ENCODE measurements around the gene NTSR2. TPM values are rescaled to one million over a fixed set of nuclear protein-coding genes. Genes with fewer than 3 reads are reported as not detected.
A peak's percentile ranks its signal among the peaks of the same experiment; 100 is the strongest.

The NTSR2 gene
- total and polyA plus RNA-seq, 10 of the 15 experiments (the other 5 are each of a cell fraction or from before 2014, with no cell fraction given) = not detected

DNA sequence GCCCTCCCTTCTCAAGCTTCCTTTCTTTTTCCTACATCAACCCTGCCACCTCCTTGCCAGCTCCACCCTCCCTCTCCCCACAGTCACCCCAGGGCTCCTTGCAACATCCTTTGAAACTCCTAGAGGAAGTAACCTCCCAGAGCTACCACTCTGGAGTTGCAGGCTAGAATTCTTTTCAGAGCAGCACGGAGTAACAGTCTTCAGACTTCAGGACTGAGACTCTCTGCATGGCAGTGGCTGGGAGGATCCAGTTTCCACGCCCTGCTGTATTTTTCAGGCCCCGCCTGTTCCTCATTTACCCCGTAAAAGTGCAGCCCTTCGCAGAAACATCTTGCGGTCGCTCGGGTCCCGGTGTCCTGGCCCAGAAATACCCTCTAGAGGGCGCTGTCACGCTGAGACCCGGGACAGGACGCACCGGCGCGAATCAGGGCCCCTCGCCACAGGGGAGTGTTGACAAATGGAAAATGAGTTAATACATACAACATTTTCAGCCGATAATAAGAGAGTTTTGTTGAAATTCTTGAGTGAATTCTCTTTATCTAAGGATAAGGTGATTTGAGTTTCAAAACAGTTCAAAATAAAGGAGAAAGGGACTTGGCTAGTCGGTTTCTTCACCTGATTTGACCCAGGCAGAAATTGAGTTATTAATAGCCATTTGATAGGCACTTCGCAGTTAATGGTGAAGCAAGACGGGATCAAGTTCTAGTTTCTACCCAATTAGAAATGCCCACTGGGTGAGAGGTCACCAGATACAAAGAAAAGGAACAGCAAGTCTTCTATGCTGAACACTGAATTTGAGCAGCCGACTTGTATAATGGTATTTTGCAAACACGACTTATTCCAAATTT lies 18.5 kb upstream of the NTSR2 start:
- H2AFZ ChIP-seq (ENCODE audit: control insufficient read depth, low read depth, low read length) = peak overlapping the region; percentile 37; the same call in 1 of the 2 replicates
- BruUV-seq (replicated peaks) = no TSS peak
- no peak overlapping the region for H3K27ac ChIP-seq (ENCODE audit: control insufficient read depth, insufficient read depth)
- H3K9ac ChIP-seq (ENCODE audit: control insufficient read depth, insufficient read depth, low read length) = no peak overlapping the region
- ChIA-PET CTCF (interaction anchor here (0.6 to 16.6 kb wide), 24 partner anchors 8 to 1319 kb away, joined by 3 to 353 read pairs (median 4); no protein-coding TSS in a partner anchor), POLR2A (no interaction called here), SMC1A (ENCODE audit: uncharacterized antibody, unreplicated experiment) (interaction anchor here (0.6 to 4.2 kb wide), 4 partner anchors 11 to 96 kb away, joined by 3 to 20 read pairs (median 6); no protein-coding TSS in a partner anchor), RAD21 (ENCODE audit: unreplicated experiment) (interaction anchor here (0.7 to 2.0 kb wide), 4 partner anchors 34 to 97 kb away, joined by 3 to 14 read pairs (median 4); no protein-coding TSS in a partner anchor)
- FAIRE-seq (peak; percentile 91), ATAC-seq (peak; percentile 95), DNase-seq (ENCODE audit: low read depth, low spot score) (peak; percentile 9)
- H3K27me3 ChIP-seq (replicated peaks in 1 of 2; ENCODE audit: control insufficient read depth in 2 of 2, insufficient read depth in 2 of 2, low read length in 1 of 2) = peaks cover 0 to 2% of the 10 kb centered on the region in 2 experiments; a peak in 2 of 4 replicates
- 9% methylated on average over 23 of the region's 23 CpGs for WGBS (ENCODE audit: insufficient coverage, insufficient replicate concordance, low lambda C conversion rate, missing lambda C conversion rate)
- peak overlapping the region; percentile 62; the same call in 1 of the 2 replicates for H3K4me2 ChIP-seq (ENCODE audit: control insufficient read depth, insufficient read depth)
- H3K36me3 ChIP-seq (ENCODE audit: control insufficient read depth in 2 of 2, insufficient read depth in 2 of 2, low read length in 1 of 2) = no peaks in the 10 kb centered on the region
- peak overlapping the region; percentile 23; the same call in 1 of the 2 replicates for H3K4me3 ChIP-seq
- no peaks in the 10 kb centered on the region for H3K9me3 ChIP-seq (replicated peaks; ENCODE audit: control insufficient read depth, insufficient read depth, low read length)
- in situ Hi-C loops (cut with MboI) = no loop called here
- H3K4me1 ChIP-seq (ENCODE audit: control insufficient read depth, insufficient read depth, low read length) = 0 out of 2 replicates have a peak, but pooled peaks cover 4% of the 10 kb centered on the region
- no peaks in the 10 kb centered on the region for H4K20me1 ChIP-seq (ENCODE audit: control insufficient read depth, insufficient read depth)
- intact Hi-C loops (cut with micrococcal nuclease; ENCODE audit: unreplicated experiment) = loop anchor here (1.0 to 5.0 kb wide), 2 partner anchors 91 to 101 kb away; no protein-coding TSS in a partner anchor
- H3K79me2 ChIP-seq (ENCODE audit: control insufficient read depth, insufficient read depth, low read length) = no peaks in the 10 kb centered on the region
- TF ChIP-seq, protein P1, sequence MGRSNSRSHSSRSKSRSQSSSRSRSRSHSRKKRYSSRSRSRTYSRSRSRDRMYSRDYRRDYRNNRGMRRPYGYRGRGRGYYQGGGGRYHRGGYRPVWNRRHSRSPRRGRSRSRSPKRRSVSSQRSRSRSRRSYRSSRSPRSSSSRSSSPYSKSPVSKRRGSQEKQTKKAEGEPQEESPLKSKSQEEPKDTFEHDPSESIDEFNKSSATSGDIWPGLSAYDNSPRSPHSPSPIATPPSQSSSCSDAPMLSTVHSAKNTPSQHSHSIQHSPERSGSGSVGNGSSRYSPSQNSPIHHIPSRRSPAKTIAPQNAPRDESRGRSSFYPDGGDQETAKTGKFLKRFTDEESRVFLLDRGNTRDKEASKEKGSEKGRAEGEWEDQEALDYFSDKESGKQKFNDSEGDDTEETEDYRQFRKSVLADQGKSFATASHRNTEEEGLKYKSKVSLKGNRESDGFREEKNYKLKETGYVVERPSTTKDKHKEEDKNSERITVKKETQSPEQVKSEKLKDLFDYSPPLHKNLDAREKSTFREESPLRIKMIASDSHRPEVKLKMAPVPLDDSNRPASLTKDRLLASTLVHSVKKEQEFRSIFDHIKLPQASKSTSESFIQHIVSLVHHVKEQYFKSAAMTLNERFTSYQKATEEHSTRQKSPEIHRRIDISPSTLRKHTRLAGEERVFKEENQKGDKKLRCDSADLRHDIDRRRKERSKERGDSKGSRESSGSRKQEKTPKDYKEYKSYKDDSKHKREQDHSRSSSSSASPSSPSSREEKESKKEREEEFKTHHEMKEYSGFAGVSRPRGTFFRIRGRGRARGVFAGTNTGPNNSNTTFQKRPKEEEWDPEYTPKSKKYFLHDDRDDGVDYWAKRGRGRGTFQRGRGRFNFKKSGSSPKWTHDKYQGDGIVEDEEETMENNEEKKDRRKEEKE (IDR thresholded peaks at IDR 0.05) = no peak
- TF ChIP-seq CHD2 (IDR thresholded peaks at IDR 0.05; ENCODE audit: borderline replicate concordance, low read depth, low read length) = no peak
- no peak for TF ChIP-seq NR2C1 (IDR thresholded peaks at IDR 0.05)
- no peak for TF ChIP-seq CBX3 (IDR thresholded peaks at IDR 0.05; ENCODE audit: borderline replicate concordance, low read depth)
- TF ChIP-seq HDAC6 (IDR thresholded peaks at IDR 0.05; ENCODE audit: unreplicated experiment) = no peak
- TF ChIP-seq, protein P2, sequence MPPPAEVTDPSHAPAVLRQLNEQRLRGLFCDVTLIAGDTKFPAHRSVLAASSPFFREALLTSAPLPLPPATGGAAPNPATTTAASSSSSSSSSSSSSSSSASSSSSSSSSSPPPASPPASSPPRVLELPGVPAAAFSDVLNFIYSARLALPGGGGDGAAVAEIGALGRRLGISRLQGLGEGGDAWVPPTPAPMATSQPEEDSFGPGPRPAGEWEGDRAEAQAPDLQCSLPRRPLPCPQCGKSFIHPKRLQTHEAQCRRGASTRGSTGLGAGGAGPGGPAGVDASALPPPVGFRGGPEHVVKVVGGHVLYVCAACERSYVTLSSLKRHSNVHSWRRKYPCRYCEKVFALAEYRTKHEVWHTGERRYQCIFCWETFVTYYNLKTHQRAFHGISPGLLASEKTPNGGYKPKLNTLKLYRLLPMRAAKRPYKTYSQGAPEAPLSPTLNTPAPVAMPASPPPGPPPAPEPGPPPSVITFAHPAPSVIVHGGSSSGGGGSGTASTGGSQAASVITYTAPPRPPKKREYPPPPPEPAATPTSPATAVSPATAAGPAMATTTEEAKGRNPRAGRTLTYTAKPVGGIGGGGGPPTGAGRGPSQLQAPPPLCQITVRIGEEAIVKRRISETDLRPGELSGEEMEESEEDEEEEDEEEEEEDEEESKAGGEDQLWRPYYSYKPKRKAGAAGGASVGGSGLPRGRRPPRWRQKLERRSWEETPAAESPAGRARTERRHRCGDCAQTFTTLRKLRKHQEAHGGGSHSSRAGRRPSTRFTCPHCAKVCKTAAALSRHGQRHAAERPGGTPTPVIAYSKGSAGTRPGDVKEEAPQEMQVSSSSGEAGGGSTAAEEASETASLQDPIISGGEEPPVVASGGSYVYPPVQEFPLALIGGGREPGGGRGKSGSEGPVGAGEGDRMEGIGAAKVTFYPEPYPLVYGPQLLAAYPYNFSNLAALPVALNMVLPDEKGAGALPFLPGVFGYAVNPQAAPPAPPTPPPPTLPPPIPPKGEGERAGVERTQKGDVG (CRISPR knock-in tag; IDR thresholded peaks at IDR 0.05) = no peak
- TF ChIP-seq TCF12 (IDR thresholded peaks at IDR 0.05; ENCODE audit: low read depth, low read length) = no peak
- peak; percentile 30; the same call in 1 of the 2 replicates for TF ChIP-seq SMC3 (IDR thresholded peaks at IDR 0.05; ENCODE audit: borderline replicate concordance, low read length)
- TF ChIP-seq, protein P3, sequence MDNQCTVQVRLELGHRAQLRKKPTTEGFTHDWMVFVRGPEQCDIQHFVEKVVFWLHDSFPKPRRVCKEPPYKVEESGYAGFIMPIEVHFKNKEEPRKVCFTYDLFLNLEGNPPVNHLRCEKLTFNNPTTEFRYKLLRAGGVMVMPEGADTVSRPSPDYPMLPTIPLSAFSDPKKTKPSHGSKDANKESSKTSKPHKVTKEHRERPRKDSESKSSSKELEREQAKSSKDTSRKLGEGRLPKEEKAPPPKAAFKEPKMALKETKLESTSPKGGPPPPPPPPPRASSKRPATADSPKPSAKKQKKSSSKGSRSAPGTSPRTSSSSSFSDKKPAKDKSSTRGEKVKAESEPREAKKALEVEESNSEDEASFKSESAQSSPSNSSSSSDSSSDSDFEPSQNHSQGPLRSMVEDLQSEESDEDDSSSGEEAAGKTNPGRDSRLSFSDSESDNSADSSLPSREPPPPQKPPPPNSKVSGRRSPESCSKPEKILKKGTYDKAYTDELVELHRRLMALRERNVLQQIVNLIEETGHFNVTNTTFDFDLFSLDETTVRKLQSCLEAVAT (IDR thresholded peaks at IDR 0.05) = 0 out of 2 replicates have a peak, but pooled peaks have one; percentile 21
- no peak for TF ChIP-seq NFIC (IDR thresholded peaks at IDR 0.05; ENCODE audit: low read depth, low read length)
- TF ChIP-seq EED (IDR thresholded peaks at IDR 0.05; ENCODE audit: low read depth) = no peak
- TF ChIP-seq, protein P4, sequence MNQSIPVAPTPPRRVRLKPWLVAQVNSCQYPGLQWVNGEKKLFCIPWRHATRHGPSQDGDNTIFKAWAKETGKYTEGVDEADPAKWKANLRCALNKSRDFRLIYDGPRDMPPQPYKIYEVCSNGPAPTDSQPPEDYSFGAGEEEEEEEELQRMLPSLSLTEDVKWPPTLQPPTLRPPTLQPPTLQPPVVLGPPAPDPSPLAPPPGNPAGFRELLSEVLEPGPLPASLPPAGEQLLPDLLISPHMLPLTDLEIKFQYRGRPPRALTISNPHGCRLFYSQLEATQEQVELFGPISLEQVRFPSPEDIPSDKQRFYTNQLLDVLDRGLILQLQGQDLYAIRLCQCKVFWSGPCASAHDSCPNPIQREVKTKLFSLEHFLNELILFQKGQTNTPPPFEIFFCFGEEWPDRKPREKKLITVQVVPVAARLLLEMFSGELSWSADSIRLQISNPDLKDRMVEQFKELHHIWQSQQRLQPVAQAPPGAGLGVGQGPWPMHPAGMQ (IDR thresholded peaks at IDR 0.05; ENCODE audit: borderline replicate concordance) = no peak
